SK-N-MC (cell line): ENCODE measurements around the gene GDPD4.

Experiments
- EZH2 ChIP-seq: fragments of 200-600 bp; sonication (generic); IDR thresholded peaks from one replicate; pipeline ENCODE4 v1.6.1; 2017; ENCODE audit warnings: antibody characterized with exemption
- FOXP2 ChIP-seq: optimal IDR thresholded peaks from 2 replicates; pipeline ENCODE3; 2011; ENCODE audit warnings: mild to moderate bottlenecking, moderate library complexity; ENCODE audit not compliant: insufficient read depth; ENCODE audit errors: extremely low read length, control extremely low read depth
- POLR2AphosphoS5 ChIP-seq: IDR thresholded peaks from 2 replicates; pipeline ENCODE4 v1.6.1; 2012; ENCODE audit warnings: mild to moderate bottlenecking, low read depth, low read length, borderline replicate concordance

DNA sequence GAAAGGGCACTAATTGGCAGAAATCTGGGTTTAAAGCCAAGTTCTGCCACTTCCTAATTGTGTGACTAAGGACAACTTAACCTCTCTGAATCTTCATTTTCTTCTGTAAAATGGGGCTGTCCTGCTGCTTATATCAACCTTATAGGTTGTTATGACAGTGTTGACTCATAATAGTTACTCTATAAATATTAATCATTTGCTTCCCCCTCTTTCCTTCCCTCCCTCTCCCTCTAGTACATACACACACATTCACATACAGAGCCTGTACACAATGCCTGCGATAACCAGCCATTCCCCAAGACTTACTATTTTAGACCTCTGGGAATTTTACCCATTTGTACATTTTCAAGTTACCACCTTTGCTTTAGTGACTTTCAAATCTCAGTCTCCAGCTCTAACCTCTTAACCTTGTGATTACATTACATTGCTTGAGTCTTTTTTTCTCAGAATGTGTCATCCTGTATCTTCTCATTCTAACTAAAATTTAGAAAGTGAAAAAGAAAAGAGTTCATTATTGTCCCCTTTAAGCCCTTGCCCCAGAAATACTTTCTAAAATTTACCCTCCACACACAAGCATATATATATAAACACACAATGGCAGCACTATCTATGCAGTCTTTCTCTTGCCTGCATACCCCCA, 31.9 kb downstream of the GDPD4 start:
- no peak for TF ChIP-seq EZH2
- no peak for TF ChIP-seq POLR2AphosphoS5
- TF ChIP-seq FOXP2, result no peak
